HepG2 (cell line): Measurements from ENCODE around the gene CHN2.

Experiments used
- BHLHE40 ChIP-seq: IDR thresholded peaks from 2 replicates; pipeline ENCODE4 v1.6.1; 2011; ENCODE audit warnings: low read length, improper control_type of control experiment
- CTCF ChIP-seq: sonication (generic); formaldehyde crosslinking; IDR thresholded peaks from 2 replicates; pipeline ENCODE4 v1.5.0; 2020; ENCODE audit warnings: mild to moderate bottlenecking, missing genetic modification reagents, moderate library complexity
- EP300 ChIP-seq, 3 experiments: sonication (generic) in 1 of 3; formaldehyde crosslinking in 1 of 3; IDR thresholded peaks; 2 replicates each; pipeline versions ENCODE4 v1.5.1 to v1.6.1; 2011 to 2020; ENCODE audit warnings: low read depth in 2 of 3, low read length in 2 of 3, borderline replicate concordance in 1 of 3, improper control_type of control experiment in 1 of 3, mild to moderate bottlenecking in 1 of 3, missing genetic modification reagents in 1 of 3, moderate library complexity in 1 of 3
- GABPB1 ChIP-seq: IDR thresholded peaks from 2 replicates; pipeline ENCODE4 v1.6.1; 2016; ENCODE audit warnings: mild to moderate bottlenecking, missing genetic modification reagents, moderate library complexity, missing compliant biosample characterization
- HCFC1 ChIP-seq: fragments of 150-350 bp; IDR thresholded peaks from 2 replicates; pipeline ENCODE4 v1.6.1; 2014; ENCODE audit warnings: low read depth, low read length
- MAFG ChIP-seq: sonication (generic); formaldehyde crosslinking; IDR thresholded peaks from 2 replicates; pipeline ENCODE4 v1.5.1; 2020; ENCODE audit warnings: mild to moderate bottlenecking, missing genetic modification reagents
- NFE2L1 ChIP-seq: sonication (generic); formaldehyde crosslinking; IDR thresholded peaks from 2 replicates; pipeline ENCODE4 v1.4.0; 2020; ENCODE audit warnings: missing genetic modification reagents, mild to moderate bottlenecking, borderline replicate concordance
- PRDM4 ChIP-seq: sonication (generic); formaldehyde crosslinking; IDR thresholded peaks from 2 replicates; pipeline ENCODE4 v1.9.0; 2021; ENCODE audit warnings: missing genetic modification reagents, borderline replicate concordance
- ZBTB8A ChIP-seq: sonication (generic); formaldehyde crosslinking; IDR thresholded peaks from 2 replicates; pipeline ENCODE4 v1.4.0; 2020; ENCODE audit warnings: mild to moderate bottlenecking, low read depth, missing genetic modification reagents, borderline replicate concordance
- ZKSCAN1 ChIP-seq: fragments of 150-350 bp; IDR thresholded peaks from 2 replicates; pipeline ENCODE4 v1.6.1; 2014; ENCODE audit warnings: low read length
- ZNF224 ChIP-seq: sonication (generic); formaldehyde crosslinking; IDR thresholded peaks from 2 replicates; pipeline ENCODE4 v1.5.0; 2020; ENCODE audit warnings: mild to moderate bottlenecking, missing genetic modification reagents
- ZNF709 ChIP-seq: sonication (generic); formaldehyde crosslinking; IDR thresholded peaks from 2 replicates; pipeline ENCODE4 v1.5.0; 2020; ENCODE audit warnings: mild to moderate bottlenecking, missing genetic modification reagents

GRCh38 chr7:29488203-29488970, 293.8 kb downstream of the CHN2 start:
- TF ChIP-seq EP300 (IDR thresholded peaks at IDR 0.05; ENCODE audit: low read depth in 2 of 2, low read length in 2 of 2) (no peak), EP300 (CRISPR knock-in tag; IDR thresholded peaks at IDR 0.05; ENCODE audit: borderline replicate concordance) (no peak), CTCF (CRISPR knock-in tag) (no peak), BHLHE40 (no peak), ZNF224 (CRISPR knock-in tag) (no peak), ZNF709 (CRISPR knock-in tag) (no peak), PRDM4 (CRISPR knock-in tag) (no peak), MAFG (CRISPR knock-in tag) (no peak), HCFC1 (no peak), GABPB1 (no peak), ZKSCAN1 (no peak), ZBTB8A (CRISPR knock-in tag) (no peak), NFE2L1 (CRISPR knock-in tag) (no peak)
